HepG2 (cell line): Measurements from ENCODE around the gene MGAT5.

ENCODE experiments used
- ARID2 ChIP-seq: sonication (generic); formaldehyde crosslinking; IDR thresholded peaks from 2 replicates; pipeline ENCODE4 v1.8.1; 2022; ENCODE audit warnings: mild to moderate bottlenecking, missing genetic modification reagents, borderline replicate concordance
- CEBPB ChIP-seq: IDR thresholded peaks from 2 replicates; pipeline ENCODE4 v1.6.1; 2011; ENCODE audit warnings: low read depth, low read length, improper control_type of control experiment, borderline replicate concordance
- CTCF ChIP-seq: sonication (generic); formaldehyde crosslinking; IDR thresholded peaks from 2 replicates; pipeline ENCODE4 v1.5.0; 2020; ENCODE audit warnings: mild to moderate bottlenecking, missing genetic modification reagents, moderate library complexity
- FOXJ3 ChIP-seq: sonication (generic); formaldehyde crosslinking; IDR thresholded peaks from 2 replicates; pipeline ENCODE4 v1.4.0; 2020; ENCODE audit warnings: missing genetic modification reagents, mild to moderate bottlenecking, borderline replicate concordance
- POLR2A ChIP-seq, 2 experiments: IDR thresholded peaks; 2 replicates each; pipeline ENCODE4 v1.6.1; 2011; ENCODE audit warnings: low read depth in 2 of 2, low read length in 2 of 2, mild to moderate bottlenecking in 1 of 2, moderate library complexity in 1 of 2; ENCODE audit not compliant: insufficient read depth in 1 of 2
- SP1 ChIP-seq, 2 experiments: fragments of 450-650 bp in 1 of 2; sonication (generic) in 1 of 2; formaldehyde crosslinking in 1 of 2; IDR thresholded peaks; 2 replicates each; pipeline versions ENCODE4 v1.4.0 to v1.6.1; 2016 to 2020; ENCODE audit warnings: missing genetic modification reagents in 1 of 2
- SUZ12 ChIP-seq: fragments of 150-350 bp; IDR thresholded peaks from 2 replicates; pipeline ENCODE4 v1.6.1; 2014; ENCODE audit warnings: low read depth, low read length
- ZFX ChIP-seq: sonication (generic); formaldehyde crosslinking; IDR thresholded peaks from 2 replicates; pipeline ENCODE4 v1.4.0; 2020; ENCODE audit warnings: mild to moderate bottlenecking, low read depth, missing genetic modification reagents, moderate library complexity
- ZKSCAN8 ChIP-seq: IDR thresholded peaks from 2 replicates; pipeline ENCODE4 v1.6.1; 2016; ENCODE audit warnings: borderline replicate concordance, missing genetic modification reagents, missing compliant biosample characterization
- ZNF121 ChIP-seq: sonication (generic); formaldehyde crosslinking; IDR thresholded peaks from 2 replicates; pipeline ENCODE4 v1.5.0; 2020; ENCODE audit warnings: mild to moderate bottlenecking, missing genetic modification reagents
- ZNF142 ChIP-seq: sonication (generic); formaldehyde crosslinking; IDR thresholded peaks from 2 replicates; pipeline ENCODE4 v1.4.0; 2020; ENCODE audit warnings: missing genetic modification reagents
- ZNF430 ChIP-seq: sonication (generic); formaldehyde crosslinking; IDR thresholded peaks from 2 replicates; pipeline ENCODE4 v1.9.0; 2021; ENCODE audit warnings: mild to moderate bottlenecking, missing genetic modification reagents
- ZNF598 ChIP-seq: sonication (generic); formaldehyde crosslinking; IDR thresholded peaks from 2 replicates; pipeline ENCODE4 v1.5.1; 2020; ENCODE audit warnings: mild to moderate bottlenecking, missing genetic modification reagents, borderline replicate concordance
- ZNF788 ChIP-seq: sonication (generic); formaldehyde crosslinking; IDR thresholded peaks from 2 replicates; pipeline ENCODE4 v1.5.0; 2020; ENCODE audit warnings: mild to moderate bottlenecking, missing genetic modification reagents, borderline replicate concordance

- TF ChIP-seq SUZ12 (no peak), POLR2A (IDR thresholded peaks at IDR 0.05; ENCODE audit: insufficient read depth in 1 of 2, low read depth in 2 of 2, low read length in 2 of 2) (no peak), ZKSCAN8 (CRISPR knock-in tag) (no peak), CTCF (no peak), ZNF788 (CRISPR knock-in tag) (no peak), SP1 (IDR thresholded peaks at IDR 0.05) (no peak), SP1 (CRISPR knock-in tag; IDR thresholded peaks at IDR 0.05) (no peak), ARID2 (CRISPR knock-in tag) (no peak), CEBPB (no peak), FOXJ3 (CRISPR knock-in tag) (no peak), ZNF142 (CRISPR knock-in tag) (no peak), ZNF598 (CRISPR knock-in tag) (no peak), ZNF430 (CRISPR knock-in tag) (no peak), ZNF121 (no peak), ZFX (CRISPR knock-in tag) (no peak)
Measured at GRCh38 chr2:134248913-134249312, 5.0 kb upstream of the MGAT5 start.
